Measurements from ENCODE around the gene TBX1.

DNA sequence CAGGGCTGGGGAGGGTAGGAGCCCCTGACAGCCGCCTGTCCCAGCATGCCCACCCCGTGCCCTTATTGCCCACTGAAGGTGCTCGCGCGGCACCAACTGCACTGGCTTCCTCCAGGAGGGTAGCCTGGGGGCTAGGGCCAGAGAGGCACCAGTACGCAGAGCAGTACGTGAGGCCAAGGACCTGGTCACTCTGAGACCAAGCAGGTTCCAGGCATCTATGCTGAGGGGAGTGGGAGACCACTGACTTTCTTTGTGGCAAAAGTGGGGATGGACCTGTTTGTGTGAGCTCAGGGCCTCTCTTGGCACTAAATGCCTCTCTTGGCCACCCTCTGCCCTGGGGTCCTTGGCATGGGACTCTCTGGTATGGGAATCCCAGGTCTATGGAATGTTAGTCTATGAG is 26.4 kb upstream of the TBX1 start:
- no peak for TF ChIP-seq POLR2AphosphoS5 (IDR thresholded peaks at IDR 0.05)
- TF ChIP-seq, protein P1, sequence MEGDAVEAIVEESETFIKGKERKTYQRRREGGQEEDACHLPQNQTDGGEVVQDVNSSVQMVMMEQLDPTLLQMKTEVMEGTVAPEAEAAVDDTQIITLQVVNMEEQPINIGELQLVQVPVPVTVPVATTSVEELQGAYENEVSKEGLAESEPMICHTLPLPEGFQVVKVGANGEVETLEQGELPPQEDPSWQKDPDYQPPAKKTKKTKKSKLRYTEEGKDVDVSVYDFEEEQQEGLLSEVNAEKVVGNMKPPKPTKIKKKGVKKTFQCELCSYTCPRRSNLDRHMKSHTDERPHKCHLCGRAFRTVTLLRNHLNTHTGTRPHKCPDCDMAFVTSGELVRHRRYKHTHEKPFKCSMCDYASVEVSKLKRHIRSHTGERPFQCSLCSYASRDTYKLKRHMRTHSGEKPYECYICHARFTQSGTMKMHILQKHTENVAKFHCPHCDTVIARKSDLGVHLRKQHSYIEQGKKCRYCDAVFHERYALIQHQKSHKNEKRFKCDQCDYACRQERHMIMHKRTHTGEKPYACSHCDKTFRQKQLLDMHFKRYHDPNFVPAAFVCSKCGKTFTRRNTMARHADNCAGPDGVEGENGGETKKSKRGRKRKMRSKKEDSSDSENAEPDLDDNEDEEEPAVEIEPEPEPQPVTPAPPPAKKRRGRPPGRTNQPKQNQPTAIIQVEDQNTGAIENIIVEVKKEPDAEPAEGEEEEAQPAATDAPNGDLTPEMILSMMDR (IDR thresholded peaks at IDR 0.05), result no peak
